Central memory CD8-positive, alpha-beta T cell (primary cell): Measurements from ENCODE around the gene CNOT4.
A peak's percentile ranks its signal among the peaks of the same experiment; 100 is the strongest.

Experiments
- ATAC-seq: fragments of 150-1000 bp; cut with Tn5 transposase; replicated peaks from 2 replicates; pipeline ENCODE4 v1.10.0; 2022; ENCODE audit warnings: mild to moderate bottlenecking, moderate FRiP score, moderate number of reproducible peaks; ENCODE audit not compliant: poor library complexity, severe bottlenecking; ENCODE audit errors: extremely low read depth
- DNase-seq, 2 donors: peaks; one replicate each; pipeline ENCODE4 v3.0.0; 2021; ENCODE audit warnings: low spot score in 2 of 2
- H3K27ac Mint-ChIP-seq: one replicate; pipeline ENCODE4 v1.8.0; 2022; ENCODE audit warnings: low read depth, mild to moderate bottlenecking, moderate library complexity, mixed read lengths
- H3K27me3 Mint-ChIP-seq: one replicate; pipeline ENCODE4 v1.8.0; 2022; ENCODE audit warnings: mixed read lengths
- H3K36me3 Mint-ChIP-seq: one replicate; pipeline ENCODE4 v1.8.0; 2022; ENCODE audit warnings: mild to moderate bottlenecking, moderate library complexity, mixed read lengths; ENCODE audit not compliant: insufficient read depth
- H3K4me1 Mint-ChIP-seq: one replicate; pipeline ENCODE4 v1.8.0; 2022; ENCODE audit warnings: mixed read lengths
- H3K4me3 Mint-ChIP-seq: one replicate; pipeline ENCODE4 v1.8.0; 2022; ENCODE audit warnings: mild to moderate bottlenecking, moderate library complexity, mixed read lengths
- H3K9me3 Mint-ChIP-seq: one replicate; pipeline ENCODE4 v1.8.0; 2022; ENCODE audit warnings: mixed read lengths

The CNOT4 gene

DNA sequence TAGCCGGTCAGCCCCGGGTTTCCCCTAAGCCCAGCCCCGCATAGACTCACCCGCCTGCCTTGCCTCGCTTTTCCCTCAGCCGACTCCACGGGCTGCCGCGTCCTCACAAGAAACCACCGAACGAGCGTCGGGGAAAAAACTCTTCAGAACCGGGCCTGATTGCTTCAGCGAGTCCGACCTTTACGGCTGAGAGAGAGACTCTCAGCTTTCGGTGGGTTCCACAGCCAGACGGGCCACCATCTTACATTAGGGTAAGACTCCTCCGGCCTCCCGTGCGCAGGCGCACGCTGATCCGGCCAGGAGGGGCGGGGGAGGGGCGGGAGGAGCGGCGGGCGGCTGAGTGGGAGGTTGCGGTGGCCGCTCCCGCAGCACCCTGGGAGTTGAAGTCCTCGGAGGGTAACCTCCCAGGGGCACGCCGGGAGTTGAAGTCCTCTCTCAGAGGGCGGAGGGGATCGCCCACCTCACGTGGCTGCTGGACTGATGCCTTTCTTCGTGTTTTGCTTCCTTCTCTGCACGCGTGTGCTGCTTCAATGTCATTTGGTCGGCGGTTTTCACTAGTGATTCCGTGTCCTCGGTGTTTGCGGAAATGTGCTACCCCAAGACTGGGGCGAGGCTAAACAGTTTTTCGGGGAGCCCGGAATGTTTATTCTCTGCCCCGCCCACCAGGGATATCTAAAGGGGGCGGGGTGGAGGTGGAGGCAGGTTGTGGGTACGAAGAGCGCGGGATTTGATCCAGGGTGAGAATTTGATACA lies at the start of gene CNOT4:
Gene CNOT4, minus strand, starts transcription at position 264 of the 753 bp plus-strand sequence. CDS start 71,771 bp downstream, outside the sequence.
- no peaks in the 10 kb centered on the region for H3K36me3 Mint-ChIP-seq
- H3K4me1 Mint-ChIP-seq, result no peaks in the 10 kb centered on the region
- DNase-seq (peak; percentile 81 to 90), ATAC-seq (peak; percentile 94)
- H3K9me3 Mint-ChIP-seq, result no peaks in the 10 kb centered on the region
- no peaks in the 10 kb centered on the region for H3K27me3 Mint-ChIP-seq
- H3K27ac Mint-ChIP-seq, result no peak within 1 kb of the TSS
- H3K4me3 Mint-ChIP-seq, result no peak within 1 kb of the TSS

- no peaks in the 10 kb centered on the region for H3K27me3 Mint-ChIP-seq
- no peaks in the 10 kb centered on the region for H3K9me3 Mint-ChIP-seq
- no peak overlapping the region for H3K4me3 Mint-ChIP-seq
- peaks cover 19% of the 10 kb centered on the region for H3K4me1 Mint-ChIP-seq
- DNase-seq (no peak), ATAC-seq (no peak)
- peaks cover 4% of the 10 kb centered on the region for H3K36me3 Mint-ChIP-seq
- H3K27ac Mint-ChIP-seq, result no peak overlapping the region
Observed at GRCh38 chr7:135558881-135559280, 49.0 kb upstream of the CNOT4 start.

GRCh38 chr7:135558337-135558767 lies 48.5 kb upstream of the CNOT4 start:
- DNase-seq (peak; percentile 38 to 52), ATAC-seq (peak; percentile 69)
- no peak overlapping the region for H3K27ac Mint-ChIP-seq
- H3K9me3 Mint-ChIP-seq, result no peaks in the 10 kb centered on the region
- H3K27me3 Mint-ChIP-seq, result no peaks in the 10 kb centered on the region
- H3K36me3 Mint-ChIP-seq, result peaks cover 4% of the 10 kb centered on the region
- no peak overlapping the region for H3K4me3 Mint-ChIP-seq
- peaks cover 19% of the 10 kb centered on the region for H3K4me1 Mint-ChIP-seq

DNA sequence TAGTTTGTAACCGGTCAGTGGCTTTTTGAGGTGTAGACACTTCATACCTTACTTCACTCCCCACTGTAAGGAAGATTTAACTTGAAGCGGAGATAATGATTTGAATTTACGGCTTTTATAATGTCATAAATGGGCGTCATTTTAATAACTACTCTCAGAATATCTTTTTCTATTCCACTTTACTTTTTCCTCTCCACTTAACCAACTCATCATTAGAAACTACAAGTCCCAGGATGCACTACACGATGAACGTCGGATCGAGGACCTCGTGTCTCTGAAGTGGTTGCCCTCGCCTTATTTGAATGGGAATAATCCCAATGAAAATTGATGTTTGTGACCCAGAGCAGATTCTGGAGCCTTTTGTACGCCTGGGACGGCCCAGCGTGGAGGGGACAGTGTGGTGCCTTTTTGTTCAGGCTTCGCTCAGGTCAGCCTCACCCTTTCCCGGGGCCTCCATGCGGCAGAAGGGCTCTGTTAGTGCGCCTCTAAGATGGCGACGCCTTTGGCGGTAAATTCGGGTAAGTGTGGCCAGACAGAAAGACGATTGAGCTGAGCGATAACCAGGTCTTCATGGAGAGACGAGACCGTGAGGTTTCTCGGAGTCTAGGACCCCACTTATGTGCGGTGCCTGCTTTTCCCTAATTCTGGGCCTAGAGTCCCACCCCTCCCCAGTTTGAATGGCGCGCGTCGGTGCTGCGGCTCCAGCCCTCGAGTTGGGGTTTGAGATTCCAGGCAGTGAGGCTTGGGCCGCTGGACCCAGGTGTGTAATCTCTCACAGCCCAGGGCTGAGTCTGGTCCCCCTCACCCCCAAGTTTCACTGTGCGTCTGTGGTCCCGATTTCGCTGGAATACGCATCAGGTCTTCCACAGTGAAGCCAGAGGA lies 47.8 kb upstream of the CNOT4 start, which contains the start of gene NUP205:
Gene NUP205, plus strand, starts transcription at position 463 of the 882 bp plus-strand sequence. Its CDS starts 28 bp downstream, at position 491.
- peaks cover 16% of the 10 kb centered on the region for H3K4me1 Mint-ChIP-seq
- ATAC-seq (peak; percentile 90), DNase-seq (peak; percentile 85 to 87)
- peaks cover 4% of the 10 kb centered on the region for H3K36me3 Mint-ChIP-seq
- H3K4me3 Mint-ChIP-seq, result no peak within 1 kb of the TSS
- no peak within 1 kb of the TSS for H3K27ac Mint-ChIP-seq
- no peaks in the 10 kb centered on the region for H3K27me3 Mint-ChIP-seq
- H3K9me3 Mint-ChIP-seq, result no peaks in the 10 kb centered on the region

GRCh38 chr7:135553346-135553745 lies 43.4 kb upstream of the CNOT4 start:
- ATAC-seq, result no peak
- DNase-seq, result no peak
- no peaks in the 10 kb centered on the region for H3K36me3 Mint-ChIP-seq
- no peak overlapping the region for H3K4me3 Mint-ChIP-seq
- H3K9me3 Mint-ChIP-seq, result no peaks in the 10 kb centered on the region
- peaks cover 3% of the 10 kb centered on the region for H3K27me3 Mint-ChIP-seq
- no peaks in the 10 kb centered on the region for H3K4me1 Mint-ChIP-seq
- no peak overlapping the region for H3K27ac Mint-ChIP-seq

DNA sequence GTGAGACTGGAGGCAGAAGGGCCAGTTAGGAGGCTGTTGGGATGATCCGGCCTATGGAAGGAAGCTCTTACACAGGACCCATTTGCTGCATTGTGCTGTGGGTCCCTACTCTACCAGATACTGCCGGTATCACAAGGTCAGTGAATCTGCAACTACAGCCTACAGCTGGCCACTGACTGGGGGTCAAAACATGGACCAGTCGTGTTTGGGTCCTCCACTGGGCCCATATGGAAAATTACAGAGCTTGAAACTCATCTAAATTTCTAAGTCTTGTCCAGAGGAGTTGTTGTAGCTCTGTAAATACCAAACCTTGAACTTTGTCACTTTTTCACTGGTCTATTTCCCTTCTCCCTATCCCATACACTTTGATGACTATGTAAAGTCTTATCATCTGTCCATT lies 42.2 kb upstream of the CNOT4 start:
- Mint-ChIP-seq H3K9me3 (no peaks in the 10 kb centered on the region), H3K4me3 (no peak overlapping the region), H3K27ac (no peak overlapping the region), H3K36me3 (no peaks in the 10 kb centered on the region), H3K27me3 (peaks cover 14% of the 10 kb centered on the region), H3K4me1 (no peaks in the 10 kb centered on the region)
- ATAC-seq (no peak), DNase-seq (no peak)

GRCh38 chr7:135550196-135550595 lies 40.3 kb upstream of the CNOT4 start:
- no peak overlapping the region for H3K27ac Mint-ChIP-seq

DNA sequence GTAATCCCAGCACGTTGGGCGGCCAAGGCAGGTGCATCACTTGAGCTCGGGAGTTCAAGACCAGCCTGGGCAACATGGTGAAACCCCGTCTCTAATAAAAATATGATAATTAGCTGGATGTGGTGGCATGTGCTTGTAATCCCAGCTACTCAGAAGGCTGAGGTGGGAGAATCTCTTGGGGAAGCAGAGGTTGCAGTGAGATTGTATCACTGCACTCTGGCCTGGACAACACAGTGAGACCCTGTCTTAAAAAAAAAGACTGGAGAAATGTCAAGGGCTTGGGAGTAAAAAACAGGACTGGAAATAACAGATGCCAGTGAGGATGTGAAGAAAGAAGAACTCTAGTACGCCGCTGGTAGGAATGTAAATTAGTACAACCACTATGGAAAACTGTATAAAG lies 31.1 kb upstream of the CNOT4 start:
- Mint-ChIP-seq H3K27me3 (peaks cover 29% of the 10 kb centered on the region), H3K4me1 (no peaks in the 10 kb centered on the region), H3K36me3 (no peaks in the 10 kb centered on the region), H3K9me3 (no peaks in the 10 kb centered on the region), H3K27ac (no peak overlapping the region), H3K4me3 (no peak overlapping the region)
- DNase-seq (no peak), ATAC-seq (no peak)

More at GRCh38 chr7:135550196-135550595, 40.3 kb upstream of the CNOT4 start:
- ATAC-seq, result no peak
- Mint-ChIP-seq H3K4me1 (no peaks in the 10 kb centered on the region), H3K9me3 (no peaks in the 10 kb centered on the region), H3K27me3 (peaks cover 14% of the 10 kb centered on the region), H3K36me3 (no peaks in the 10 kb centered on the region), H3K4me3 (no peak overlapping the region)
- no peak for DNase-seq

DNA sequence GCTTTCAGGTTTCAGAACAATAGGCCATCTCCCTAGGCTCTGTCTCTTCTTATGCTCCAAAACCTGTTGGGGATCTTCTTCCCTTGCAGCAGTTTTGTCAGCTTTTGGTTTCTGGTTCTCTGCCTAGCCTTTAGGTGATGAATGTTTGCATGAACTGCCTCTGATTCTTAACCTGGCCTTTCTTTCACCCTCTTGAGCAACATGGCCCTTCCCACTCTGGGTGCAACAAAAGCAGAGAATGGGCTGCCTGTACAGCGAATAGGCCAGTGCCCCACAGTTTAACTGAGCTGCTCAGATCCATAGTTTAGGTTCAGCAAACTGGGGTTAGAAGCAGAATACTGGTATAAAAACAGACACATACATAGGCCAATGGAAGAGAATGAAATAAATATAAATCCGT lies 29.7 kb upstream of the CNOT4 start:
- ATAC-seq (no peak), DNase-seq (no peak)
- H3K9me3 Mint-ChIP-seq, result no peaks in the 10 kb centered on the region
- no peaks in the 10 kb centered on the region for H3K4me1 Mint-ChIP-seq
- peaks cover 40% of the 10 kb centered on the region for H3K27me3 Mint-ChIP-seq
- H3K4me3 Mint-ChIP-seq, result no peak overlapping the region
- H3K36me3 Mint-ChIP-seq, result no peaks in the 10 kb centered on the region
- H3K27ac Mint-ChIP-seq, result no peak overlapping the region

- no peaks in the 10 kb centered on the region for H3K9me3 Mint-ChIP-seq
- no peak overlapping the region for H3K27ac Mint-ChIP-seq
- H3K4me3 Mint-ChIP-seq, result no peak overlapping the region
Observed at GRCh38 chr7:135538376-135538775, 28.5 kb upstream of the CNOT4 start.

GRCh38 chr7:135537905-135538304 lies 28.0 kb upstream of the CNOT4 start:
- Mint-ChIP-seq H3K9me3 (no peaks in the 10 kb centered on the region), H3K36me3 (no peaks in the 10 kb centered on the region), H3K4me3 (no peak overlapping the region), H3K27ac (no peak overlapping the region), H3K27me3 (peaks cover 41% of the 10 kb centered on the region), H3K4me1 (no peaks in the 10 kb centered on the region)
- no peak for DNase-seq
- no peak for ATAC-seq

More at GRCh38 chr7:135538376-135538775, 28.5 kb upstream of the CNOT4 start:
- Mint-ChIP-seq H3K36me3 (no peaks in the 10 kb centered on the region), H3K27me3 (peaks cover 41% of the 10 kb centered on the region), H3K4me1 (no peaks in the 10 kb centered on the region)
- DNase-seq, result no peak
- ATAC-seq, result no peak

GRCh38 chr7:135537453-135537852 lies 27.6 kb upstream of the CNOT4 start:
- Mint-ChIP-seq H3K27me3 (peaks cover 41% of the 10 kb centered on the region), H3K9me3 (no peaks in the 10 kb centered on the region), H3K4me1 (no peaks in the 10 kb centered on the region), H3K36me3 (no peaks in the 10 kb centered on the region), H3K27ac (no peak overlapping the region), H3K4me3 (no peak overlapping the region)
- ATAC-seq (no peak), DNase-seq (no peak)
